SK-N-SH treated with all-trans-retinoic acid at 6 μM for 48 hours (cell line): ENCODE data around the gene FITM1.

Source experiments
- ATAC-seq: fragments of 200-7000 bp; cut with Tn5 transposase; 3 replicates; pipeline ENCODE4 v1.9.1; 2020; ENCODE audit warnings: mild to moderate bottlenecking, moderate library complexity
- ARNTL ChIP-seq: fragments of 450-650 bp; formaldehyde crosslinking; IDR thresholded peaks from 2 replicates; pipeline ENCODE4 v1.5.0; 2020; ENCODE audit warnings: low read depth, mild to moderate bottlenecking, moderate library complexity, borderline replicate concordance
- BACH2 ChIP-seq: fragments of 250-450 bp; sonication (Bioruptor Pico); IDR thresholded peaks from 2 replicates; pipeline ENCODE4 v1.9.0; 2021; ENCODE audit warnings: mild to moderate bottlenecking, borderline replicate concordance
- CREB5 ChIP-seq: fragments of 250-450 bp; sonication (Bioruptor Pico); IDR thresholded peaks from 2 replicates; pipeline ENCODE4 v1.5.1; 2020; ENCODE audit warnings: low read depth, mild to moderate bottlenecking, moderate library complexity
- CSDC2 ChIP-seq: fragments of 250-450 bp; sonication (Bioruptor Pico); IDR thresholded peaks from 2 replicates; pipeline ENCODE4 v1.5.0; 2020; ENCODE audit warnings: mild to moderate bottlenecking, moderate library complexity
- CSRNP3 ChIP-seq: fragments of 250-450 bp; sonication (Bioruptor Pico); IDR thresholded peaks from 2 replicates; pipeline ENCODE4 v1.5.1; 2021; ENCODE audit warnings: mild to moderate bottlenecking, moderate library complexity
- ESRRG ChIP-seq: fragments of 250-450 bp; sonication (Bioruptor Pico); IDR thresholded peaks from 2 replicates; pipeline ENCODE4 v1.6.1; 2021; ENCODE audit warnings: mild to moderate bottlenecking
- GLIS3 ChIP-seq: fragments of 250-450 bp; sonication (Bioruptor Pico); IDR thresholded peaks from 2 replicates; pipeline ENCODE4 v1.5.0; 2020; ENCODE audit warnings: mild to moderate bottlenecking, moderate library complexity
- ISL1 ChIP-seq: fragments of 250-450 bp; sonication (Bioruptor Pico); IDR thresholded peaks from 2 replicates; pipeline ENCODE4 v2.1.2; 2022; ENCODE audit warnings: mild to moderate bottlenecking, moderate library complexity
- OSR1 ChIP-seq: fragments of 250-450 bp; sonication (Bioruptor Pico); IDR thresholded peaks from 2 replicates; pipeline ENCODE4 v1.8.0; 2022; ENCODE audit warnings: moderate library complexity, mild to moderate bottlenecking, inconsistent platforms
- POU6F1 ChIP-seq: fragments of 250-450 bp; sonication (Bioruptor Pico); IDR thresholded peaks from 2 replicates; pipeline ENCODE4 v1.8.0; 2021; ENCODE audit warnings: low read depth, mild to moderate bottlenecking, moderate library complexity, borderline replicate concordance
- PPARA ChIP-seq: fragments of 250-450 bp; sonication (Bioruptor Pico); IDR thresholded peaks from 2 replicates; pipeline ENCODE4 v1.5.0; 2020; ENCODE audit warnings: mild to moderate bottlenecking, borderline replicate concordance
- SNAI2 ChIP-seq: fragments of 250-450 bp; sonication (Bioruptor Pico); IDR thresholded peaks from 2 replicates; pipeline ENCODE4 v1.5.0; 2020; ENCODE audit warnings: mild to moderate bottlenecking, moderate library complexity
- TCF4 ChIP-seq: fragments of 250-450 bp; sonication (Bioruptor Pico); IDR thresholded peaks from 2 replicates; pipeline ENCODE4 v1.8.0; 2021; ENCODE audit warnings: mild to moderate bottlenecking, moderate library complexity, borderline replicate concordance
- TOX ChIP-seq: fragments of 250-450 bp; sonication (Bioruptor Pico); IDR thresholded peaks from 2 replicates; pipeline ENCODE4 v1.8.0; 2021; ENCODE audit warnings: mild to moderate bottlenecking, moderate library complexity, borderline replicate concordance
- ZC3H10 ChIP-seq: fragments of 250-450 bp; sonication (Bioruptor Pico); IDR thresholded peaks from 2 replicates; pipeline ENCODE4 v1.5.1; 2021; ENCODE audit warnings: mild to moderate bottlenecking, moderate library complexity
- ZFP3 ChIP-seq: fragments of 250-450 bp; sonication (Bioruptor Pico); IDR thresholded peaks from 2 replicates; pipeline ENCODE4 v1.5.0; 2020; ENCODE audit warnings: mild to moderate bottlenecking, moderate library complexity
- ZFP30 ChIP-seq: fragments of 450-650 bp; formaldehyde crosslinking; IDR thresholded peaks from 2 replicates; pipeline ENCODE4 v1.5.0; 2022; ENCODE audit warnings: mild to moderate bottlenecking, moderate library complexity
- ZNF565 ChIP-seq: fragments of 450-650 bp; formaldehyde crosslinking; conservative IDR thresholded peaks from 2 replicates; pipeline ENCODE4 v1.5.0; 2020; ENCODE audit warnings: low read depth, mild to moderate bottlenecking, moderate library complexity
- ZNF70 ChIP-seq: fragments of 450-650 bp; formaldehyde crosslinking; IDR thresholded peaks from 2 replicates; pipeline ENCODE4 v1.5.0; 2020; ENCODE audit warnings: mild to moderate bottlenecking, moderate library complexity
- ZNF8 ChIP-seq: fragments of 450-650 bp; formaldehyde crosslinking; IDR thresholded peaks from 2 replicates; pipeline ENCODE4 v1.5.0; 2020; ENCODE audit warnings: mild to moderate bottlenecking, moderate library complexity

FITM1 gene

GRCh38 chr14:24116128-24116814 is 14.2 kb upstream of the FITM1 start:
- no peak for TF ChIP-seq POU6F1 (CRISPR knock-in tag)
- TF ChIP-seq PPARA (CRISPR knock-in tag), result no peak
- TF ChIP-seq ZNF70 (CRISPR knock-in tag), result no peak
- no peak for TF ChIP-seq ZFP30
- TF ChIP-seq CREB5 (CRISPR knock-in tag), result no peak
- TF ChIP-seq ZC3H10, result no peak
- no peak for ATAC-seq

- no peak for ATAC-seq
Measured at GRCh38 chr14:24117179-24117578, 13.3 kb upstream of the FITM1 start.

GRCh38 chr14:24119691-24120090 is 10.8 kb upstream of the FITM1 start:
- no peak for ATAC-seq
- TF ChIP-seq ZNF70 (CRISPR knock-in tag) (no peak), ZNF8 (CRISPR knock-in tag) (no peak), ESRRG (CRISPR knock-in tag) (no peak), SNAI2 (CRISPR knock-in tag) (no peak), ISL1 (CRISPR knock-in tag) (no peak), ARNTL (no peak), ZNF565 (CRISPR knock-in tag) (no peak), ZFP30 (no peak), TCF4 (CRISPR knock-in tag) (no peak), OSR1 (CRISPR knock-in tag) (no peak), GLIS3 (CRISPR knock-in tag) (no peak), ZC3H10 (no peak), TOX (CRISPR knock-in tag) (no peak), POU6F1 (CRISPR knock-in tag) (no peak), CREB5 (CRISPR knock-in tag) (no peak)

More at GRCh38 chr14:24117179-24117578, 13.3 kb upstream of the FITM1 start:
- TF ChIP-seq ZFP3 (no peak), ESRRG (CRISPR knock-in tag) (no peak), GLIS3 (CRISPR knock-in tag) (no peak), OSR1 (CRISPR knock-in tag) (no peak), CSRNP3 (CRISPR knock-in tag) (no peak), ZFP30 (no peak), PPARA (CRISPR knock-in tag) (no peak), CSDC2 (CRISPR knock-in tag) (no peak)

- no peak for ATAC-seq
- TF ChIP-seq CSRNP3 (CRISPR knock-in tag) (no peak), ARNTL (no peak), TCF4 (CRISPR knock-in tag) (no peak), BACH2 (CRISPR knock-in tag) (no peak), PPARA (CRISPR knock-in tag) (no peak), TOX (CRISPR knock-in tag) (no peak)
Measured at GRCh38 chr14:24121210-24121609, 9.2 kb upstream of the FITM1 start.
